Mucosa of rectum (tissue), 2 donors: ENCODE results near the gene GJC2.

ENCODE experiments used
- H3K27ac ChIP-seq, 2 donors: one replicate each; pipeline ENCODE4 v1.7.0; 2013; ENCODE audit warnings: inconsistent platforms in 2 of 2, low read depth in 2 of 2, low read length in 2 of 2
- H3K27me3 ChIP-seq, 2 donors: one replicate each; pipeline ENCODE4 v1.7.0; 2013; ENCODE audit warnings: low read length in 2 of 2; ENCODE audit not compliant: control insufficient read depth in 2 of 2, insufficient read depth in 2 of 2
- H3K36me3 ChIP-seq, 2 donors: one replicate each; pipeline ENCODE4 v1.7.0; 2013; ENCODE audit warnings: low read length in 2 of 2; ENCODE audit not compliant: control insufficient read depth in 2 of 2, insufficient read depth in 2 of 2
- H3K4me1 ChIP-seq, 2 donors: one replicate each; pipeline ENCODE4 v1.7.0; 2013; ENCODE audit warnings: low read length in 2 of 2, mild to moderate bottlenecking in 1 of 2; ENCODE audit not compliant: control insufficient read depth in 2 of 2, insufficient read depth in 2 of 2
- H3K4me3 ChIP-seq, 2 donors: one replicate each; pipeline ENCODE4 v1.7.0; 2013; ENCODE audit warnings: low read length in 2 of 2
- H3K9ac ChIP-seq, 2 donors: one replicate each; pipeline ENCODE4 v1.7.0; 2013; ENCODE audit warnings: low read length in 2 of 2, low read depth in 1 of 2, mild to moderate bottlenecking in 1 of 2
- H3K9me3 ChIP-seq, 2 donors: one replicate each; pipeline ENCODE4 v1.7.0; 2013; ENCODE audit warnings: low read length in 2 of 2; ENCODE audit not compliant: control insufficient read depth in 2 of 2
- donor health status: healthy.
- donor health status: Normal muscosa, but diverticular disease.

The GJC2 gene

DNA sequence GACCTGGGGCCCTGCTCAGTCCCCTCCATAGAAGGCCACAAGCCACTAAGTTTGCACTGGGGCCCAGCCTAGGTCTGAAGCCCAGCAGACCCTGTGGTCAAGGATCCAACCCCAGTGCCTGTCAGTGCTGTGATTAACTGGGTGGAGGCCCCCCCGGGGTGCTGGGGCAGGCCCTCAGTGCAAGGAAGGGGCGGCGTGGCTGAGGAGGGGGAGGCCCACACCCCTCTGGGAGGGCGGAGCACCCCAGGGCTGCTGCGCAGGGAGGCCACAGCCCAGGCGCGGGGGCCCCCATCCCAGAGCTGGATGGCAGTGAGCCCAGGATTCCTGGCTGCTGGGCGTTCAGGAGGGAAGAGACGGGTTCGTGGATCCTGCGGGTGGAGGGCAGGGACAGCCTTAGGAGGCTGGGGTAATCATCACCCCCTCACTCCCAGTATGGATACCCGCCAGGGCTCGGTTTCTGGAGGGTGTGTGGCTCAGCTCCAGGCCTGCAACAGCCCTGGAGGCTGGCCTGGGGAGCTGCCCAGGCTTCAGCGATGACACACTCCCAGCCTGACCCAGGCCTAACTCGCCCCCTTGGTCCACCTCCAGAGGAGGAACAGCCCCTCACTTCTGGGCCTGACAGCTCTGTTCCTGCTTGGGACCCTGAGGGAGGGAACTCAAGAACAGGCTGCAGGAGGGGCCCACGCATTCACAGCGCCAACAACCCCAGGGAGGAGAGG lies 890 bp downstream of the GJC2 start:
- peak overlapping the region in 1 of 2 donors; percentile 15 for H3K9ac ChIP-seq
- H3K4me1 ChIP-seq: peaks cover 0 to 4% of the 10 kb centered on the region in 2 donors

DNA sequence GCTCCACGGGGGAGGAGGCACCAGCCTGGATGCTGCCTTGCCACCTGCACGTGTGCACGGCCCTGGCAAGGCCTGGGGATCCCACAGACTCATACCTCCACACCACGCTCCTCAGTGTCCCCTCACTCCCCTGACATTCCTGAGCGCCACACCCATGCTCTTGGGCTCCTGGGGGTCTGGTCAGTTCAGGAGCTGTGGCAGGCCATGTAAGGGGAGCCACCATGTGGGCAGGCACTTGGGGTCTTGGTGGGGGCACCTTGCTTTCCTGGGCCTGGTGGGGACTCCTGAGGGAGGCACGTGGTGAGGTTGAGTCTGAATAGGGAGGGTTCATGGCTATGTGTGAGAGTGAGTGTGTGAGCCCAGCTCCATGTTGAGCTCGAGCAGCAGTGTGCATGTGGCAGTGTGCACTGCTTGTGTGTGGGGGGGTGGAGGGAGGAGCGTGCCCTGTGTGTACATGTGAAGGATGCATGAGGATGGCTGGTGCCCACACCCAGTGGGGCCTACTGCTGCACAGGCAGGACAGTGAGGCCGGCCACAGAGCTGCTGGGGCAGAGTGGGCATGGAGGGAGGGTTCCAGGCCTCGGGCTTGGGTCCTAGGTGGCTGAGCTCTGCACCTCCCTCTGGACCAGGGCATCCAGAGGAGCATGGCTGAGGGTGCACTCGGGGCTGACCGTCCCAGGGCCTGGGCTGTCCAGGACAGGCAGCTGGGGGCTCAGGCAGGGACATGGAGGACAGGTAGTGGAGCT lies 1.6 kb downstream of the GJC2 start:
- Histone ChIP-seq H3K27me3 (no peaks in the 10 kb centered on the region), H3K36me3 (peaks cover 10 to 12% of the 10 kb centered on the region in 2 donors), H3K4me1 (peaks cover 0 to 4% of the 10 kb centered on the region in 2 donors), H3K27ac (peak overlapping the region; percentile 44 to 63), H3K9me3 (no peaks in the 10 kb centered on the region), H3K4me3 (no peak overlapping the region), H3K9ac (no peak overlapping the region)

More for the DNA sequence above, 890 bp downstream of the GJC2 start:
- Histone ChIP-seq H3K36me3 (peaks cover 14 to 16% of the 10 kb centered on the region in 2 donors), H3K27me3 (no peaks in the 10 kb centered on the region), H3K4me3 (no peak overlapping the region), H3K27ac (peak overlapping the region; percentile 44 to 63), H3K9me3 (no peaks in the 10 kb centered on the region)

DNA sequence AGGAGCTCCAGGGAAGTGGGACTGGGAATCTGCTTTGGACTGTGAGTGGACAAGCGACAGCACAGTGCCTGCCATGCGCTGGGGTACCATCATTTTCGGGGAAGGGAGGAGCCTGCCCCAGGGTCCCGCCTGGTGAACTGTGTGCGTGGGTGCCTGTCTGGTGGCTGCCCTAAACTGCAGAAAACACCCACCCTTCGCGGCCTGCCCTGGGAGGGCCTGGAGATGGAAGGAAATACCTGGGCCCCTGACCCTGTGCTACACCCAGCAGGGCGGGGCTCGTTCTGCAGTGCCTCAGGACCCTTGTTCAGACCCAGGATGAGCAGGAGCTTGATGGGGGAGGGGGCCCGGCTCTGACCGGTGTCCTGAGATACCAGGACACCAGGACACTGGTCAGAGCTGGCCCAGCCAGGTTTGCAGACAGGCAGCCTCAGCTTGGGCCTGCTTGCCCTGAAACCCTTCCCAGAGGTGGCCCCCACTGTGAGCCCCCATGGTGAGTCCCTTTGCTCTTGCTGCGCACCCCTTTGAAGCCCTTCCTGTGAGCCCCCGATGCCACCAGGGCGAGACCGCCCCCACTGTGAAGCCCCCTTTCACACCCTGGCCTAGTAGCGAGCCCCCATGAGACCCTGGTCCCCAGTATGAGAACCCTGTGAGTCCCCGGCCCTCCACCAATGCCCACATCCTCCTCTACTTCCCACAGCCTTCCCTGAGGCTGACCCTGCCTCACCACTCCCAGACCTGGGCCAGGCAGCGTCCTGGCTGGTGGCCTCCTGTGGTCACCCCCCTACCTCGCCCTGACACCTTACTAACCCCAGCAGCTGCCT lies 2.6 kb downstream of the GJC2 start:
- H3K4me3 ChIP-seq: no peak overlapping the region
- H3K27me3 ChIP-seq: no peaks in the 10 kb centered on the region
- no peaks in the 10 kb centered on the region for H3K9me3 ChIP-seq
- H3K9ac ChIP-seq: no peak overlapping the region
- H3K36me3 ChIP-seq: peaks cover 4 to 9% of the 10 kb centered on the region in 2 donors
- no peak overlapping the region for H3K27ac ChIP-seq
- peaks cover 0 to 4% of the 10 kb centered on the region in 2 donors for H3K4me1 ChIP-seq

DNA sequence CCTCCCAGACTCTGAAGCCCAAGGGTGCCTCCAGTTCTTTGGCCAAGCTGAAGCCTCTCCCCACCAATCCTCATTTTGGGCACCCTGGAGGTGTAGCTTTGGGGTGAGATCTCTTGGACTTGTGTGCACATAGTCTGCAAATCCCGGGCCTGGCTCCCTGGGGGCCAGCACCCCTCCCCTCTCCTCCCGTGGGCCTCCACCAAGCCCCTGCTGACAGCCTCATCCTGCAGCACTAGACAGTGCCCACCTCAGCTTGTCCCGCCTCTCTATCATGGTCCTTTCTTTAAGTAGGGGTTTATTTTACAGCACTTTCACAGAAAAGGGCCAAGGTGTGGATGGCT lies 3.2 kb downstream of the GJC2 start:
- Histone ChIP-seq H3K4me1 (peaks cover 0 to 4% of the 10 kb centered on the region in 2 donors), H3K9ac (no peak overlapping the region), H3K27ac (no peak overlapping the region), H3K9me3 (no peaks in the 10 kb centered on the region), H3K27me3 (no peaks in the 10 kb centered on the region), H3K36me3 (peaks cover 4 to 6% of the 10 kb centered on the region in 2 donors), H3K4me3 (no peak overlapping the region)

DNA sequence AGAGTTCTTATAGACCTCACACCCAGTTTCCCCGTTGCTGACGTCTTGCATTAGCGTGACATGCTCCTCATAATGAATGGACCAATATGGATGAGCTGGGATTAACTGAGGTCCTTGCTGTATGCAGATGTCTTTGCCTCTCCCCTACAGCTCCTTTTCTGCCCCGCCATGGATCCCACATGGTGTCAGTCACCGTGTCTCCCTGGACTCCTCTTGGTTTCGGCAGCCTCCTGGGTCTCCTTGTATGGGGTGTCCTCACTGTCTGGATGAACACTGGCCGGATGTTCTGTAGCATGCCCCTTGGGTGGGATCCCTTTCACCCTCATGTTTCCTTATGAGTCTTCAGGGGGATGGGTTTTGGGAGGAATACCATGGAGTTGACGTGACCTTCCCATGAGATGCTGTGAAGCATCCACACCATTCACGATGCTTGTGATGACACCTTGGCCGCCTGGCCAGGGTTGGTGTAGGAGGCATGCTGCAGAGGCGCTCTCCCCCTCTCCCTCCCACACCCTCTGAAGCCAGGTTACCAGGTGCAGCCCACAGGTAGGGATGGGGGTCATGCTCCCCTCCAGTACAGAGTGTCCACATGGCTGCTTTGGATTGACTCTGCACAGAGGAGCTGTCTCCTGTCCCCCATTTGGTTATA lies 4.4 kb downstream of the GJC2 start:
- H3K27me3 ChIP-seq: no peaks in the 10 kb centered on the region
- peaks cover 0 to 4% of the 10 kb centered on the region in 2 donors for H3K4me1 ChIP-seq
- H3K27ac ChIP-seq: no peak overlapping the region

DNA sequence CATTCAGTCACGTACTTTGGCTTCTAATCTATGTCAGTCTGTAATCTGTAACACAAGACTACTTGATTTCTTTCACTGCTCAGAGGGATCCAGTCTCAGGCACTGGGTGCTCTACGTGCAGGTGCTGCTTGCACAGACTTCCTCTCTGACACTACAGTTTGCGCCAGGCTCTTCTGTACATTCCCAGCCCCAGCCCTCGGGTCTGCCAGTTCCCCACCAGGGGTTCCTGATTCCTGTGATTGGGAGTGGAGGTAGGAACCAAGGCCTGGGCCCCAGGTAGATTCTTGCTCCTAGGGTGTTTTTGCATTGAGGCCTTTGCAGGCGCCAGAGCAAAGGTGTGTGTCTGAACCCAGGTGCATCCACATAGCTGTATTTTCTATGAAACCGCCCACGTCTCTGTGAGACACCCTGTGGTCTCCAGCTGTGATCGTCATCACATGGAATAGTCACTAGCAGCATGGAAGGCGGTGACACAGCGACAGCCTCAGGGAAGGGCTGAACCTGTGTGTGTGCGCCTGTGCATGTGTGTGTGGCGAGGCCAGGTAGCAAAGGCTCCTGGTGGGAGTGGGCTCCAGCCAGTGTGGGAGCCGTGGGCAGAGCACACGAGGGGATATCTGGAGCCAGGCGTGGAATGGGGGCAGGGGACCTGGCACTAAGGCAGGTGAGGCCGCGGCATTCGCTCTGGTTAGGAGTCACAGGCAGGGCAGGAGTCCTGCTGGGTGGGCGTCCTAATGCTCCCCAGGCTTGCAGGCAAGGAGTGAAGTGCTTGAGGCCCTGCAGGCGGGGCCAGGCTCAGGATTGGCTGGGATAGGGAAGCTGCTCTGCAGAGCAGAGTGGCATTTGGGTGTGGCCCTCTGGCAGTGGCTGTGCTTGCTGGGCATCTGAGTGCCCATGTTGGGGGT lies 5.2 kb downstream of the GJC2 start:
- Histone ChIP-seq H3K9ac (no peak overlapping the region), H3K9me3 (no peaks in the 10 kb centered on the region), H3K27me3 (no peaks in the 10 kb centered on the region), H3K36me3 (no peaks in the 10 kb centered on the region), H3K4me3 (no peak overlapping the region), H3K4me1 (peaks cover 0 to 4% of the 10 kb centered on the region in 2 donors), H3K27ac (no peak overlapping the region)

More for the DNA sequence above, 4.4 kb downstream of the GJC2 start:
- no peaks in the 10 kb centered on the region for H3K9me3 ChIP-seq
- no peak overlapping the region for H3K9ac ChIP-seq
- no peak overlapping the region for H3K4me3 ChIP-seq
- H3K36me3 ChIP-seq: no peaks in the 10 kb centered on the region

DNA sequence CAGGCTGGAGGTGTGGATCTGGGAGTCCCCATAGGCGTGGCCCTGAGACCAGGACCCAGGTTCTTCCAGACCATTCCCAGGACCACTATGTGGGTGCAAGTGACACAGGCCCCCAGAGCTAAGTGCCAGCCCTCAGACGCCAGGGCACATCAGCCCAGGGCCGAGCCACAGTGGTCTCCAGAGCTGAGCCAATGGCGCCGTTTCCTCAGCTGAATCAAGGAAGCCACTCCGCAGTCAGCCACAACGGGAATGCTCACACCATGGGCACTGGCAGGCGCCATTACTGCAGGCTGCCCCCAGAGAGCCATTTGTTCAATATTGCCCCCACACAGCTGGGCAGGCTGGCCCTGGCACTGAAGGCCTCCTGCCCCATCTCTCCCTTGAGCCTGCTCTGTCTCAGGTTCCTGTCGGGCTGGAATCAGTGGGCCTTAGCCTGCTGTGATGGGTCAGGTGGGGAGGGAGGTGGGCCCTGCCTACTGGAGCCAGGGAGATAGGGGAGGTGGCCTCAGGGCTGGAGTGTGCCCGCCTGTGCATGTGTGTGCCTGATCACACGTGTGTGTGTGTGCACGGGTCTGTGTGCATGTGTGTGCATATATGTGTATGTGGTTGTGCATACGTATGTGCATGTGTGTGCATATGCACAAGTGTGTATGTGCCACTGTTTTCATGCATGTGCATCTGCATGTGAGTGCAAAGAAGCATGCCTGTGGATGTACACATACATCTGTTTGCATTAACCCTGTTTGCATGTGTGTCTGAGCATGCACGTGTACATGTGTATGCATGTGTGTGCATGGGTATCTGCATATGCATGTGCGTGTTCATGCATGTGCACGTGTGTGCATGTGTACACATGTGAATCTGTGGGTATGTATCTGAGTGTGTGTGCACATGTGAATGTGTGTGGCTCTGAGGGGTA lies 6.1 kb downstream of the GJC2 start:
- no peak overlapping the region for H3K27ac ChIP-seq
- H3K9ac ChIP-seq: no peak overlapping the region
- H3K9me3 ChIP-seq: no peaks in the 10 kb centered on the region
- no peaks in the 10 kb centered on the region for H3K36me3 ChIP-seq
- no peaks in the 10 kb centered on the region for H3K27me3 ChIP-seq
- H3K4me1 ChIP-seq: peaks cover 0 to 4% of the 10 kb centered on the region in 2 donors
- H3K4me3 ChIP-seq: no peak overlapping the region

DNA sequence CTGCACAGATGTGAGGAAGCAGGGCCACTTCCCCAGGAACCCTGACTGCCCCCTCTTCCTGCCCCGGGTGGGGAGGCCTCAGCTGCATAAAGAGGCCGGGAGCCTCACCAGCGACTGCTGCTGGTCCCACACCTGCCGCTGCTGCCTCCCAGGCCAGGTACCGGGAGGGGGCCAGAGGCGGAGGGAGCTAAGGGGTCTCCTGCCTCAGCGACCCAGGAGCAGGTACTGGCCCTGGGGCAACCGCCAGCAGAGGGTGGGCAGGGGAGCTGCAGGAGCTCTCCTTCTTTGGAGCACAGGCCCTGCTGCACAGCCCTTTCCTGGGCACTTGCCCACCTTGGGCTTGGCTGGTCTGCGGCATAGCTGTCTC lies 6.8 kb downstream of the GJC2 start:
- H3K27me3 ChIP-seq: peaks cover 0 to 1% of the 10 kb centered on the region in 2 donors
- no peaks in the 10 kb centered on the region for H3K9me3 ChIP-seq
- H3K4me1 ChIP-seq: peaks cover 0 to 2% of the 10 kb centered on the region in 2 donors
- no peak overlapping the region for H3K27ac ChIP-seq
- H3K36me3 ChIP-seq: no peaks in the 10 kb centered on the region
- no peak overlapping the region for H3K9ac ChIP-seq
- H3K4me3 ChIP-seq: no peak overlapping the region
